PFSK-1 (cell line): ENCODE data around the gene FBXO42.

Experiments
- POLR2AphosphoS5 ChIP-seq: IDR thresholded peaks from 2 replicates; pipeline ENCODE4 v1.6.1; 2012; ENCODE audit warnings: low read depth, mild to moderate bottlenecking, control low read depth, low read length, moderate library complexity
- SIN3A ChIP-seq: IDR thresholded peaks from 2 replicates; pipeline ENCODE4 v1.6.1; 2012; ENCODE audit warnings: mild to moderate bottlenecking, low read length, moderate library complexity, borderline replicate concordance; ENCODE audit not compliant: insufficient read depth
- TF ChIP-seq, protein P1 (sequence below), 2 experiments: IDR thresholded peaks; 2 replicates each; pipeline versions ENCODE4 v1.6.1 to v1.8.0; 2011 to 2012; ENCODE audit warnings: low read depth in 2 of 2, low read length in 2 of 2, control low read depth in 1 of 2, inconsistent platforms in 1 of 2, mild to moderate bottlenecking in 1 of 2, moderate library complexity in 1 of 2; ENCODE audit not compliant: insufficient read depth in 1 of 2

- TF ChIP-seq SIN3A (no peak), POLR2AphosphoS5 (no peak)
- TF ChIP-seq, protein P1, sequence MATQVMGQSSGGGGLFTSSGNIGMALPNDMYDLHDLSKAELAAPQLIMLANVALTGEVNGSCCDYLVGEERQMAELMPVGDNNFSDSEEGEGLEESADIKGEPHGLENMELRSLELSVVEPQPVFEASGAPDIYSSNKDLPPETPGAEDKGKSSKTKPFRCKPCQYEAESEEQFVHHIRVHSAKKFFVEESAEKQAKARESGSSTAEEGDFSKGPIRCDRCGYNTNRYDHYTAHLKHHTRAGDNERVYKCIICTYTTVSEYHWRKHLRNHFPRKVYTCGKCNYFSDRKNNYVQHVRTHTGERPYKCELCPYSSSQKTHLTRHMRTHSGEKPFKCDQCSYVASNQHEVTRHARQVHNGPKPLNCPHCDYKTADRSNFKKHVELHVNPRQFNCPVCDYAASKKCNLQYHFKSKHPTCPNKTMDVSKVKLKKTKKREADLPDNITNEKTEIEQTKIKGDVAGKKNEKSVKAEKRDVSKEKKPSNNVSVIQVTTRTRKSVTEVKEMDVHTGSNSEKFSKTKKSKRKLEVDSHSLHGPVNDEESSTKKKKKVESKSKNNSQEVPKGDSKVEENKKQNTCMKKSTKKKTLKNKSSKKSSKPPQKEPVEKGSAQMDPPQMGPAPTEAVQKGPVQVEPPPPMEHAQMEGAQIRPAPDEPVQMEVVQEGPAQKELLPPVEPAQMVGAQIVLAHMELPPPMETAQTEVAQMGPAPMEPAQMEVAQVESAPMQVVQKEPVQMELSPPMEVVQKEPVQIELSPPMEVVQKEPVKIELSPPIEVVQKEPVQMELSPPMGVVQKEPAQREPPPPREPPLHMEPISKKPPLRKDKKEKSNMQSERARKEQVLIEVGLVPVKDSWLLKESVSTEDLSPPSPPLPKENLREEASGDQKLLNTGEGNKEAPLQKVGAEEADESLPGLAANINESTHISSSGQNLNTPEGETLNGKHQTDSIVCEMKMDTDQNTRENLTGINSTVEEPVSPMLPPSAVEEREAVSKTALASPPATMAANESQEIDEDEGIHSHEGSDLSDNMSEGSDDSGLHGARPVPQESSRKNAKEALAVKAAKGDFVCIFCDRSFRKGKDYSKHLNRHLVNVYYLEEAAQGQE (IDR thresholded peaks at IDR 0.05; ENCODE audit: insufficient read depth in 1 of 2, low read depth in 2 of 2, low read length in 2 of 2), result no peak
Observed at GRCh38 chr1:16387201-16388188, 35.2 kb upstream of the FBXO42 start.
